SK-N-SH treated with all-trans-retinoic acid at 6 μM for 48 hours (cell line): Measurements from ENCODE around the gene KLHL25.

ENCODE experiments used
- ARNTL ChIP-seq: fragments of 450-650 bp; formaldehyde crosslinking; IDR thresholded peaks from 2 replicates; pipeline ENCODE4 v1.5.0; 2020; ENCODE audit warnings: low read depth, mild to moderate bottlenecking, moderate library complexity, borderline replicate concordance
- BACH2 ChIP-seq: fragments of 250-450 bp; sonication (Bioruptor Pico); IDR thresholded peaks from 2 replicates; pipeline ENCODE4 v1.9.0; 2021; ENCODE audit warnings: mild to moderate bottlenecking, borderline replicate concordance
- ESRRG ChIP-seq: fragments of 250-450 bp; sonication (Bioruptor Pico); IDR thresholded peaks from 2 replicates; pipeline ENCODE4 v1.6.1; 2021; ENCODE audit warnings: mild to moderate bottlenecking
- PATZ1 ChIP-seq: fragments of 250-450 bp; sonication (Bioruptor Pico); IDR thresholded peaks from 2 replicates; pipeline ENCODE4 v1.8.0; 2020; ENCODE audit warnings: mild to moderate bottlenecking, moderate library complexity, borderline replicate concordance
- POU6F1 ChIP-seq: fragments of 250-450 bp; sonication (Bioruptor Pico); IDR thresholded peaks from 2 replicates; pipeline ENCODE4 v1.8.0; 2021; ENCODE audit warnings: low read depth, mild to moderate bottlenecking, moderate library complexity, borderline replicate concordance
- RARB ChIP-seq: fragments of 250-450 bp; sonication (Bioruptor Pico); IDR thresholded peaks from 2 replicates; pipeline ENCODE4 v1.8.0; 2021; ENCODE audit warnings: mild to moderate bottlenecking, moderate library complexity
- ZFP3 ChIP-seq: fragments of 250-450 bp; sonication (Bioruptor Pico); IDR thresholded peaks from 2 replicates; pipeline ENCODE4 v1.5.0; 2020; ENCODE audit warnings: mild to moderate bottlenecking, moderate library complexity
- ZFP30 ChIP-seq: fragments of 450-650 bp; formaldehyde crosslinking; IDR thresholded peaks from 2 replicates; pipeline ENCODE4 v1.5.0; 2022; ENCODE audit warnings: mild to moderate bottlenecking, moderate library complexity
- ZNF70 ChIP-seq: fragments of 450-650 bp; formaldehyde crosslinking; IDR thresholded peaks from 2 replicates; pipeline ENCODE4 v1.5.0; 2020; ENCODE audit warnings: mild to moderate bottlenecking, moderate library complexity
- ZNF8 ChIP-seq: fragments of 450-650 bp; formaldehyde crosslinking; IDR thresholded peaks from 2 replicates; pipeline ENCODE4 v1.5.0; 2020; ENCODE audit warnings: mild to moderate bottlenecking, moderate library complexity
- TF ChIP-seq, protein P1 (sequence below): fragments of 250-450 bp; sonication (Bioruptor Pico); IDR thresholded peaks from 2 replicates; pipeline ENCODE4 v1.5.1; 2020; ENCODE audit warnings: low read depth, mild to moderate bottlenecking, moderate library complexity
- TF ChIP-seq, protein P2 (sequence below): fragments of 250-450 bp; sonication (Bioruptor Pico); IDR thresholded peaks from 2 replicates; pipeline ENCODE4 v1.5.1; 2021; ENCODE audit warnings: mild to moderate bottlenecking, moderate library complexity

- no peak for TF ChIP-seq ESRRG
- TF ChIP-seq ARNTL (CRISPR knock-in tag): no peak
- TF ChIP-seq BACH2 (CRISPR knock-in tag): no peak
- no peak for TF ChIP-seq ZFP30 (CRISPR knock-in tag)
- no peak for TF ChIP-seq ZFP3
- TF ChIP-seq, protein P1, sequence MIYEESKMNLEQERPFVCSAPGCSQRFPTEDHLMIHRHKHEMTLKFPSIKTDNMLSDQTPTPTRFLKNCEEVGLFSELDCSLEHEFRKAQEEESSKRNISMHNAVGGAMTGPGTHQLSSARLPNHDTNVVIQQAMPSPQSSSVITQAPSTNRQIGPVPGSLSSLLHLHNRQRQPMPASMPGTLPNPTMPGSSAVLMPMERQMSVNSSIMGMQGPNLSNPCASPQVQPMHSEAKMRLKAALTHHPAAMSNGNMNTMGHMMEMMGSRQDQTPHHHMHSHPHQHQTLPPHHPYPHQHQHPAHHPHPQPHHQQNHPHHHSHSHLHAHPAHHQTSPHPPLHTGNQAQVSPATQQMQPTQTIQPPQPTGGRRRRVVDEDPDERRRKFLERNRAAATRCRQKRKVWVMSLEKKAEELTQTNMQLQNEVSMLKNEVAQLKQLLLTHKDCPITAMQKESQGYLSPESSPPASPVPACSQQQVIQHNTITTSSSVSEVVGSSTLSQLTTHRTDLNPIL (CRISPR knock-in tag): no peak
- TF ChIP-seq ZNF70 (CRISPR knock-in tag): no peak
- TF ChIP-seq RARB (CRISPR knock-in tag): no peak
- TF ChIP-seq ZNF8 (CRISPR knock-in tag): no peak
- TF ChIP-seq POU6F1 (CRISPR knock-in tag): no peak
- TF ChIP-seq, protein P2, sequence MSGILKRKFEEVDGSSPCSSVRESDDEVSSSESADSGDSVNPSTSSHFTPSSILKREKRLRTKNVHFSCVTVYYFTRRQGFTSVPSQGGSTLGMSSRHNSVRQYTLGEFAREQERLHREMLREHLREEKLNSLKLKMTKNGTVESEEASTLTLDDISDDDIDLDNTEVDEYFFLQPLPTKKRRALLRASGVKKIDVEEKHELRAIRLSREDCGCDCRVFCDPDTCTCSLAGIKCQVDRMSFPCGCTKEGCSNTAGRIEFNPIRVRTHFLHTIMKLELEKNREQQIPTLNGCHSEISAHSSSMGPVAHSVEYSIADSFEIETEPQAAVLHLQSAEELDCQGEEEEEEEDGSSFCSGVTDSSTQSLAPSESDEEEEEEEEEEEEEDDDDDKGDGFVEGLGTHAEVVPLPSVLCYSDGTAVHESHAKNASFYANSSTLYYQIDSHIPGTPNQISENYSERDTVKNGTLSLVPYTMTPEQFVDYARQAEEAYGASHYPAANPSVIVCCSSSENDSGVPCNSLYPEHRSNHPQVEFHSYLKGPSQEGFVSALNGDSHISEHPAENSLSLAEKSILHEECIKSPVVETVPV (CRISPR knock-in tag): no peak
- TF ChIP-seq PATZ1 (CRISPR knock-in tag): no peak
Measured at GRCh38 chr15:85786781-85787114, 8.0 kb downstream of the KLHL25 start.
